Cardiac muscle cell (in vitro differentiated cells and primary cell): ENCODE data around the gene TRPC4AP. TPM values are rescaled to one million over a fixed set of nuclear protein-coding genes. Genes with fewer than 3 reads are reported as not detected.
A peak's percentile ranks its signal among the peaks of the same experiment; 100 is the strongest.

ENCODE experiments used
- DNase-seq, 2 donors: peaks; one replicate each; pipeline versions ENCODE4 v3.0.0 to v3.0.0-alpha.2; 2010 to 2017; ENCODE audit warnings: low read depth in 1 of 2, low spot score in 1 of 2
- H3K27ac ChIP-seq: fragments of 200-600 bp; sonication (generic); 2 replicates; pipeline ENCODE4 v1.5.1; 2016
- H3K27me3 ChIP-seq: fragments of 200-600 bp; sonication (generic); 2 replicates; pipeline ENCODE4 v1.6.0; 2016; ENCODE audit warnings: control low read depth
- H3K36me3 ChIP-seq: fragments of 200-600 bp; sonication (generic); 2 replicates; pipeline ENCODE4 v1.5.1; 2016; ENCODE audit warnings: control low read depth
- H3K4me1 ChIP-seq: fragments of 200-600 bp; sonication (generic); 2 replicates; pipeline ENCODE4 v1.8.1; 2017; ENCODE audit warnings: low read depth, mild to moderate bottlenecking, mixed run types
- H3K4me3 ChIP-seq: fragments of 200-600 bp; sonication (generic); 2 replicates; pipeline ENCODE4 v1.5.1; 2016; ENCODE audit warnings: mild to moderate bottlenecking
- H3K9me3 ChIP-seq: fragments of 200-600 bp; sonication (generic); 2 replicates; pipeline ENCODE4 v1.5.1; 2017; ENCODE audit warnings: low read depth, mild to moderate bottlenecking, control low read depth
- CTCF ChIP-seq: IDR thresholded peaks from 2 replicates; pipeline ENCODE4 v1.5.1; 2012; ENCODE audit warnings: low read depth, mild to moderate bottlenecking, low read length
- polyA plus RNA-seq: library from polyadenylated mRNA; unstranded; fragments of >200 nt; fragmentation: Nextera tagmentation; extraction: Ambion mirVana; gene quantifications from 2 replicates; pipeline ENCODE4 v1.2.1, GENCODE V29; 2016
- total RNA-seq: library from RNA; depleted of rRNA; stranded (reverse); fragments of >200 nt; gene quantifications from 2 replicates; pipeline ENCODE4 v1.2.3, GENCODE V29; 2016

The TRPC4AP gene
- total and polyA plus RNA-seq, 2 experiments from 2014 or later = 120 to 123 TPM

- peaks cover 6% of the 10 kb centered on the region for H3K4me1 ChIP-seq
- no peak overlapping the region for H3K4me3 ChIP-seq
- peak overlapping the region; percentile 49 for H3K27ac ChIP-seq
- peaks cover 8% of the 10 kb centered on the region for H3K36me3 ChIP-seq
- no peaks in the 10 kb centered on the region for H3K27me3 ChIP-seq
- no peak for TF ChIP-seq CTCF
- H3K9me3 ChIP-seq = no peaks in the 10 kb centered on the region
- DNase-seq = no peak
Observed at GRCh38 chr20:34985461-34986310, 106.9 kb downstream of the TRPC4AP start.

- Histone ChIP-seq H3K36me3 (peaks cover 12% of the 10 kb centered on the region), H3K9me3 (no peaks in the 10 kb centered on the region), H3K27ac (no peak overlapping the region), H3K4me1 (peaks cover 6% of the 10 kb centered on the region), H3K4me3 (no peak overlapping the region), H3K27me3 (no peaks in the 10 kb centered on the region)
- no peak for TF ChIP-seq CTCF
- DNase-seq = no peak
Observed at GRCh38 chr20:34984756-34985261, 107.8 kb downstream of the TRPC4AP start.

GRCh38 chr20:34983995-34984735 is 108.4 kb downstream of the TRPC4AP start:
- H3K36me3 ChIP-seq = peaks cover 7% of the 10 kb centered on the region
- H3K27ac ChIP-seq = no peak overlapping the region
- H3K9me3 ChIP-seq = no peaks in the 10 kb centered on the region
- H3K4me1 ChIP-seq = peaks cover 11% of the 10 kb centered on the region
- H3K27me3 ChIP-seq = no peaks in the 10 kb centered on the region
- no peak for DNase-seq
- TF ChIP-seq CTCF = no peak
- no peak overlapping the region for H3K4me3 ChIP-seq

- no peaks in the 10 kb centered on the region for H3K9me3 ChIP-seq
- H3K36me3 ChIP-seq = peaks cover 4% of the 10 kb centered on the region
- no peak for TF ChIP-seq CTCF
- DNase-seq = no peak
- H3K4me3 ChIP-seq = no peak overlapping the region
- H3K27me3 ChIP-seq = no peaks in the 10 kb centered on the region
- H3K27ac ChIP-seq = no peak overlapping the region
- H3K4me1 ChIP-seq = peaks cover 20% of the 10 kb centered on the region
Observed at GRCh38 chr20:34983089-34983820, 109.4 kb downstream of the TRPC4AP start.
